HG03457 (cell line): ENCODE data around the gene TMEM208.

ENCODE experiments used
- ATAC-seq: cut with Tn5 transposase; IDR thresholded peaks from one replicate; pipeline ENCODE4 v1.9.1; 2021; ENCODE audit warnings: moderate number of reproducible peaks; ENCODE audit not compliant: unreplicated experiment

The TMEM208 gene

GRCh38 chr16:67248401-67249177 is 21.7 kb downstream of the TMEM208 start, which contains the start of gene SLC9A5:
Gene SLC9A5, plus strand, starts transcription at chr16:67248979. Its CDS starts 36 bp downstream, at chr16:67249015.
- no peak for ATAC-seq

DNA sequence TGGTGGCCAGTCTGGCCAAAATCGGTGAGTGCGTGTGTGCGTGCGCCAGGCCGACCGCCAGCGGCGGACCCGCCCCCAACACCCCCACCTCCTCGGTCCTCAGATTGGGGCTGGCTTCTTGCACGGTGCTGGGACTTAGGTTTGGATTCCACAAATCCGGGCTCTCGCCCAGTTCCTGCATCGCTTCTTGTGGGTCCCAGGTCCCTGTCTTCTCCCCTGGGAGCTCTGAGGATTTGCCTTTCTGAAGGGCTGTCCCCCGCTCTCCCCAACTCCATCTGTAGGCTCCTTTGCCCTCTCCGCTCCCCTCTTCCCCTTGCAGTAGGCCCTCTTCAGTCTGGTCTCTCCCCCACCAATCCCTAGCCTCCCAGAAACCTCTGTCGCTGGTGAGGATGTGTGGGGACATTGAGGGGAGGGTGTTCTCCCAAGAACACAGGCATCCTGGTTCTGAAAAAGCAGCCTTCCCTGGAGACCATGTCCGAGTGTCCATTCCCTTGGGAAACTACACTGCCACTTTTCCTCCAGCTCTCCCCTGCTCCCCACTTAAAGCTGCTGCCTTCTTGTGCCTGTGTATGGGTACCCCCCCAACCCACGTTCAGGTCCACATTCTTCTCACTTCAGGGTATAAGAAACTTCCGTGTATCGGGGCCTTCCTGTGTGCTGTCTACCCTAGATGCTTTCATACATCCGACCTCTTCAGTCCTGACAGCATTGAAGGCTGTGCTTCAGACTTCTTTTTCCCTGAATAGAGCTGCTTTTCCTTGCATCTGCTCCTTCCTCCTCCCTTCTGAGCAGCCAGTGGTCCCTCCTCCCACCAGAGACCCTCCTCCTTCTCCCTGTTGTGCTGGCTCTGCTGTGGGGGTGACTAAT is 22.5 kb downstream of the TMEM208 start:
- ATAC-seq: no peak

GRCh38 chr16:67250045-67250327 is 23.1 kb downstream of the TMEM208 start:
- ATAC-seq: no peak

DNA sequence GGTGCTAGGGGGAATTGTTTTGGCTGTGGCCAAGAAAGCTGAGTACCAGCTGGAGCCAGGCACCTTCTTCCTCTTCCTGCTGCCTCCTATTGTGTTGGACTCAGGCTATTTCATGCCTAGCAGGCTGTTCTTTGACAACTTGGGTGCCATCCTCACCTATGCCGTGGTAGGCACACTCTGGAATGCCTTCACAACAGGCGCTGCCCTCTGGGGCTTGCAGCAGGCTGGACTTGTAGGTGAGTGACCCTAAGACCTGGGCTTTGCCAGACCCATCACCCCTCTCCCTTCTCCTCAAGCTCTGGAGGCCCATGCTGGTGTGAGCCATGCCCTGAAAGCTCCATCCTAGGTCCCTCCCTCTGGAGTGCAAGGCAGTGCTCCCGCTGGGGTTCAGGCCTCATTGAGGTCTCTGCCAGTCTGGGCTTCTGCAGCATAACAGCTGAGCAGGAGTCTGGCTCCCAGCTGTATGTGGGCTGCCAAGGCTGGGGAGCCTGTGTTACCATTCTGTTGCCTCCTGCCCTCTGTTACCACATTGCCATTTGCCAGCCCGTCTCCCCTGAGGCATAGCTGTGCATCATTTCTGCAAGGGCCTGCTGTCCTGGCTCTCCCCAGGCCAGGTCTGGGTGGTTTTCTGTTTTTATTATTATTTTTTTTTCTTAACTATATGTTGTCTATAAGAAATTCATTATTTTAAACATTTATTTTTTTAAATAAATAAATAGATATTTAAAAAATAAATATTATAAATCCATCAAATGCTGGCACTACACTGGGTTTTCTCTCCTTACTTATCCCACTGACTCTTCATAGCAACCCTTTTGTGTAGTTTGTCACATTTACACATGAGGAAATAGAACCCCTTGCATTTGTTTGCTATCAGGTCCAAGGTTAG is 25.9 kb downstream of the TMEM208 start:
- ATAC-seq: no peak

- no peak for ATAC-seq
These were observed 28.0 kb downstream of the TMEM208 start for GRCh38 chr16:67254801-67255552.

DNA sequence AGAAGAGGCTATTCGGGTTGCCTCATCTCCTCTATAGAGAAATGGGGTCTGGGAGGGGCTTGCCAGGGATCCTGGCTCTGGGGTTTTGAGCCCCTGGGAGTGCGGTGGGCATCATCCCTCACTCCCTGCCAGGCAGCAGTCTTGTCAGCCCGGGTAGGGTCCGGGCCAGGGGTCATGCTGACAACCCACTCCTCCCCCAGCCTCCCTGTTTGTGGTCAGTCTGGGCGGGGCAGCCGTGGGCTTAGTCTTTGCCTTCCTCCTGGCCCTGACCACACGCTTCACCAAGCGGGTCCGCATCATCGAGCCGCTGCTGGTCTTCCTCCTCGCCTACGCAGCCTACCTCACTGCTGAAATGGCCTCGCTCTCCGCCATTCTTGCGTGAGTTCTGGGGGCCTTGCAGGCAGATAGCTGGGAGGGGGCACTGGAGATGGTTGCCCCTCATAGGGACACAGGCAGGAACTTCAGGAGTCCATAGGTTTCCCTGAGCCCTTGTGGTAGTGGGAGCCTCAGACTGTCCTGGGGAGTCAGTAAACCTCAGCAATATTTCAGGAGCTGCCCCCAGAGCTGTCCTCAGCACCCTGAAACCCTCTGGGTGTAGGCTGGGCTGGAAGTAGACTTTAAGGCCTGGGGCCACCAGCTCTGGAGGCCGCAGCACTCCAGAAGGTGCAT is 28.8 kb downstream of the TMEM208 start:
- no peak for ATAC-seq

- no peak for ATAC-seq
These were observed 29.8 kb downstream of the TMEM208 start for GRCh38 chr16:67256701-67257230.

GRCh38 chr16:67257486-67258160 is 30.7 kb downstream of the TMEM208 start:
- no peak for ATAC-seq

DNA sequence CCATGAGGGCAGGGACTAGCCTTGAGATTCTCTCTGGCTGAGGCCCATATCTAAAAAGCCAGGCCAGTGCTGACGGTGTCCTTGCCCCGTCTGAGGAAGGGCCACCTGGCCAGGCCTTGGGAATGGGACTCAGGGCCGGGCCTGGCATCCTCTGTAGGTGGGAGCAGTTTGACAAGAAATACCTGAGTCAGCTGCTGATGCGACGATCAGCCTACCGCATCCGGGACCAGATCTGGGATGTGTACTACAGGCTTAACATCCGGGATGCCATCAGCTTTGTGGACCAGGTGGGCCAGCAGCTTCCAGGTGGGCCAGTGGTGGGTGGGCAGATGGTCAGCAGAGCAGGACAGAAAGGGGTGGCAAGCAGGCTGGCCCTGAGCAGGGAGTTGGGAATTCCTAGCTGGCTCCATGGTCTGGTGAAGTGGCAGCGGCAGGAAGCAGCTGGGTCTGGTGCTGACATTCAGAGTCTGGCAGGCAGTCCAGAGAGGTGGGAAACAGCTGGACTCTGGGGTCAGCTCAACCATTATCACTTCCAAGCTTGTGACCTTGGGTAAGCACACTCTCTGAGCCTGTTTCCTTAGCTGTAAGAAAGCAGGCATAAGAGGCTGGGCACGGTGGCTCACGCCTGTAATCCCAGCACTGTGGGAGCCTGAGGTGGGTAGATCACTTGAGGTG is 31.4 kb downstream of the TMEM208 start:
- ATAC-seq: no peak

DNA sequence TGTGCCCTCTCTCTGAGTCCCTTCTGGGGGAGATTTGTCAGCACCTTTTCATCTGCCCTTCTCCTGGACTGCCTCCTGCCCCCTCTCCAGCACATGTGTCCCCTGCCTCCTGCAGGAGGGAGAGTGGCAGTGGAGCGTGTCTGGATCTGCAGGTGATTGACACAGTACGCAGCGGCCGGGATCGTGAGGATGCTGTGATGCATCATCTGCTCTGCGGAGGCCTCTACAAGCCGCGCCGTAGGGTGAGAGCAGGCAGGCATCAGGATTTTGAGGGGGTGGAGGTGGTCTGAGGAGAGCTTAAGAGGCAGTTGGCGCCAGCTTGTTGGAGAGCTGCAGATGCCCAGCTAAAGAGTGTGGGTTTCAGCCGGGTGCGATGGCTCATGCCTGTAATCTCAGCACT is 32.8 kb downstream of the TMEM208 start:
- ATAC-seq: no peak

DNA sequence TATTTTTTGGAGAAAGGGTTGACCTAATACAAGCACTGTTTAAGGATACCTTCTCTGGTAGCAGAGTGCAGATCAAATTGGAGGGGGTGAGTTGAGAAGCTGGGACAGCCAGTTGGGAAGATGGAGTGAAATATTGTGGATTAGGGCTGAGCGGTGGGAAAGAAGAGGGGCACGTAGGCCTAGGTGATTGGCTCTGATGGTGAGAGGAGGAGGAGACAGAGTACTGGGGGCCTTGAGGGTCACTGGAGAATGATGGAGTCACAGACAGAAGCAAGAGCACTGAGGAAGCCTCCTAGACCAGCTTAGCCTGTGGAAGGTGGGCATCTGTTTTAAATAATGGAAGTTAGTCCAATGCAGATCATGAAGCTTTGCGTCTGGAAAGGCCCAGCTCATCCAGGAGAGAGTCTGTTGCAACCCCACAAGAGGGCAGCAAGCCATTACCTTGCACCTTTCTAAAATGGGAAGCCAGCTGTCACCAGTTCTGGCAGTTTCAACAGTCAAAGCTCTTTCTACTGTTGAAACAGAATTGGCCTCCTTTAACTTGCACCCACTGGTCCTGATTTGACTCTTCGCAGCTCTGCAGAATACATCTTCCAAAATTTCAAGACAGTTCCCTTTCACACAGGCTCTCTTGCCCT is 33.6 kb downstream of the TMEM208 start:
- ATAC-seq: no peak

DNA sequence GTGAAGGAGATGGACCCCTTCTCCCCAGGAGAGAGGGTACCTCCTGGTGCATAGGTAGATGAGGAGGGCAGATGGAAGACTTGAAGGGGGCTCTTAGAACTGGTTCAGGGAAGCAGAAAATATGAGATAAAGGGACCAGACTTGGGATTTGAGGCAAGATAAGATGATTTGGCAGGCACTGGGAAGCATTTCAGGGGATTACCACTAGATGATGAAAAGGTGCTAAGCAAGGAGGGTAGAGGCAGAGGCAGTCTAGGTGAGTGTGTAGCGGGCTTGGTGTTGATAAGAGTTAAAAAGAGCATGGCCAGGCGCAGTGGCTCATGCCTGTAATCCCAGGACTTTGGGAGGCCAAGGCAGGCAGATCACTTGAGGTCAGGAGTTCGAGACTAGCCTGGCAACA is 36.3 kb downstream of the TMEM208 start:
- no peak for ATAC-seq

GRCh38 chr16:67264277-67264676 is 37.3 kb downstream of the TMEM208 start:
- no peak for ATAC-seq

GRCh38 chr16:67264866-67265265 is 37.9 kb downstream of the TMEM208 start:
- ATAC-seq: no peak

DNA sequence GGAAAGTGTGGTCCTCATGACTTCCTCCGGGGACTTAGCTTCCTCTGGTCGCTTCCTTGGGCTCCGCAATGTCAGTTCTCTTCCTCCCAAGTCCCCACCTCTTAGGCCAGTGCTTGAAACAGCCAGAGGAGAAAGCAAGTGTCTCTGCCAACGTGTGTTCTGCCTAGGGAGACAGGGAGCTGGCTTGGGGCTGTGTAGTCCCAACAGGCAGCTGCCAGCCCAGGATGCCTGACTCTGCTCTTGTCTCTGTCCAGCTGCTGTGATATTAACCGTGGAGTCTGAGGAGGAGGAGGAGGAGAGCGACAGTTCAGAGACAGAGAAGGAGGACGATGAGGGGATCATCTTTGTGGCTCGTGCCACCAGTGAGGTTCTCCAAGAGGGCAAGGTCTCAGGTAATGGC is 38.9 kb downstream of the TMEM208 start:
- no peak for ATAC-seq

- no peak for ATAC-seq
These were observed 41.2 kb downstream of the TMEM208 start for GRCh38 chr16:67268136-67268579.

- ATAC-seq: no peak
These were observed 42.8 kb downstream of the TMEM208 start for GRCh38 chr16:67269766-67270165.

DNA sequence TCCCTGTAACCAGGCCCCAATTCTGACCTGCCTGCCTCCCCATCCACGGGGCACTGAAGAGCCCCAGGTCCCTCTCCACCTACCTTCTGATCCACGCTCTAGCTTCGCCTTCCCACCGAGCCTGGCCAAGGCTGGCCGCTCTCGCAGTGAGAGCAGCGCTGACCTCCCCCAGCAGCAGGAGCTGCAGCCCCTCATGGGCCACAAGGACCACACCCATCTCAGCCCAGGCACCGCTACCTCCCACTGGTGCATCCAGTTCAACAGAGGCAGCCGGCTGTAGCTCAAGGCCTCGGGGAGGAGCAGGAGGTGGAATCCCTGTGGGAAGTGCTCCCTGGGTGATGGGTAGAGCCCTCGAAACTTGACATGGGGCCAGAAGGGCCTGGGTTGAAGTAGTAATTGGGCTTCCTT is 44.0 kb downstream of the TMEM208 start:
- ATAC-seq: no peak
